Bronchial epithelial cell (primary cell): ENCODE data around the gene SLC6A8. TPM values are rescaled to one million over a fixed set of nuclear protein-coding genes. Genes with fewer than 3 reads are reported as not detected.
A peak's percentile ranks its signal among the peaks of the same experiment; 100 is the strongest.
"Not testable (repeated sequence)": the region's sequence is repeated elsewhere in the genome, so short reads cannot be mapped to it uniquely, and the experiment has no call there.

Experiments used
- DNase-seq: peaks from one replicate; pipeline ENCODE4 v3.0.0-alpha.2; 2010; ENCODE audit warnings: low read depth
- FAIRE-seq: peaks from 2 replicates; lab custom pipeline; 2011; peaks lifted over from hg19 to GRCh38; lab: Jason Lieb, UNC
- H3K27me3 ChIP-seq: 2 replicates; pipeline ENCODE4 v1.5.1; 2011; ENCODE audit warnings: low read length; ENCODE audit not compliant: control insufficient read depth, insufficient read depth
- H3K36me3 ChIP-seq: 2 replicates; pipeline ENCODE4 v1.5.1; 2011; ENCODE audit warnings: low read length; ENCODE audit not compliant: control insufficient read depth, insufficient read depth
- H3K4me3 ChIP-seq: 2 replicates; pipeline ENCODE4 v1.5.1; 2011; ENCODE audit warnings: mild to moderate bottlenecking, low read depth, low read length, control low read depth
- CTCF ChIP-seq: IDR thresholded peaks from 2 replicates; pipeline ENCODE4 v1.5.1; 2011; ENCODE audit warnings: mild to moderate bottlenecking, moderate library complexity, low read length, control low read depth, inconsistent platforms; ENCODE audit not compliant: insufficient read depth, severe bottlenecking
- total RNA-seq: library from RNA; depleted of rRNA; stranded (reverse); fragments of >200 nt; gene quantifications from 2 replicates; pipeline ENCODE4 v1.2.1, GENCODE V29; 2014

Gene SLC6A8
- total RNA-seq, 1 donor from 2014 or later, result 42.4 TPM

DNA sequence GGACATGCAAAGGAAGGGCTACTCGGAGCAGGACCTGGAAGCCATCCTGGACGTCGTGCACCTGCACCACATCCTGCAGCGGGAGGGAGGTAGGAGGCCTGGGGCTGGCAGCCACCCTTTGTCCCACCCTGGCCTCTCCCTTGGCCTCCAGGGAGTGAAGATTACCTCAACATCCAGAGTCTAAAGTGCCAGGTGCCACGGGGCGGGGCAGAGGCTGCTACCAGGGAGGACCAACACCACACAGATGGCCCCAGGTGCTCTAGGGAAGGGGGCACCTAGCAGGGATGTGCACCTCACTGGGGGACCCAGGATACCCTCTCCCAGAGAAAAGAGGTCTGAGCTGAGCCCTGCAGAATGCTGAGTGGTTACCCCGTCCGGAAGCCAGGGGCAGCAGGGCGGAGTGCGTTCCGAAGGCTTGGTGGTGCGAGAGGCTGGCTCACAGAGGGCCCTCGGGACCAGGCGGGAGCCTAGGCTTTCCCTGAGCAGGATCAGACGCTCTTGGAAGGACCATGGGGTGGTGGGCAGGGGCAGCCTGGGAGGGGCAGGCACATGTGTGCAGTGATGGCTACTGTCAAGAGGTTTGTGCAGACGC, 53.0 kb downstream of the SLC6A8 start:
- no peak for TF ChIP-seq CTCF

DNA sequence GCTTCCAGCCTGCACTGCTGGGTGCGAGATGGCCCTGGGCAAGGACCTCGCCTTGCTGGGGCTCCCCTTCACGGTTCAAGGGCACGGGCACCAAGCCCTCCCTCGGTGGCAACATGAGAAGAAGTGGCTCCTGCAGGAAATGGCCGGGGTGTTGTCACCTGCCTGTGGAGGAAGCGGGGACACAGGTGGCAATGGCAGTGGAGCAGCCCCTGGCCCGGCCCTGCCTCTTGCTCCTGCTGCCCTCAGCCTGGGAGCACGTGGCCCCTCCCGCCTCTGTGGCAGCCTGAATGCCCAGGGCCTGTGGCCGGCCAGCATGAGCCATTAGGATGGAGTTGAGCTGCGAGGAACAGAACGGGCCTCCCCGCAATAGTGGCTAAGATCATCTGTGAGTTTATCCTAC, 53.7 kb downstream of the SLC6A8 start:
- FAIRE-seq (no peak), DNase-seq (no peak)
- TF ChIP-seq CTCF, result no peak
- Histone ChIP-seq H3K27me3 (no peaks in the 10 kb centered on the region), H3K4me3 (no peak overlapping the region), H3K36me3 (no peaks in the 10 kb centered on the region)

More for the DNA sequence above, 53.0 kb downstream of the SLC6A8 start:
- DNase-seq (no peak), FAIRE-seq (no peak)
- H3K27me3 ChIP-seq, result no peaks in the 10 kb centered on the region
- H3K4me3 ChIP-seq, result no peak overlapping the region
- no peaks in the 10 kb centered on the region for H3K36me3 ChIP-seq

DNA sequence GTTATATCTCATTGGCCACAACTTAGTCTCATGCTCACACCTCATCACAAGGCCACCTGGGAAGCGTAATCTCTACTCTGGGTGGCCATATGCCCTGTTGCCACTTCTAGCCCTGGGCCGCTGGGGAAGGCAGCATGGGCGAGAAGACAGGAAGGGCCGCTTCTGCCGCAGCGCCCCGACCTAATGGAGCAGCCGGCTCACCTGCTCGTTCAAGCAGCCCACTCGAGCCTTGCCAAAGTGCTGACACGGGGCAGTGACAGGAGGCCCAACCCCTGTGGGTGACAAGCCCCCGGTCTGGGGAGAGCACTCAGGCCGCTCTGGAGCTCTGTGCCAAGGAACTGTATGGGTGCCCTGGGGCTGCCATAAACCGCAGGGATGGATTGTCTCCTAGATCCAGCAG, 54.4 kb downstream of the SLC6A8 start:
- not testable (repeated sequence) for H3K27me3 ChIP-seq, H3K4me3 ChIP-seq, DNase-seq, FAIRE-seq, H3K36me3 ChIP-seq

DNA sequence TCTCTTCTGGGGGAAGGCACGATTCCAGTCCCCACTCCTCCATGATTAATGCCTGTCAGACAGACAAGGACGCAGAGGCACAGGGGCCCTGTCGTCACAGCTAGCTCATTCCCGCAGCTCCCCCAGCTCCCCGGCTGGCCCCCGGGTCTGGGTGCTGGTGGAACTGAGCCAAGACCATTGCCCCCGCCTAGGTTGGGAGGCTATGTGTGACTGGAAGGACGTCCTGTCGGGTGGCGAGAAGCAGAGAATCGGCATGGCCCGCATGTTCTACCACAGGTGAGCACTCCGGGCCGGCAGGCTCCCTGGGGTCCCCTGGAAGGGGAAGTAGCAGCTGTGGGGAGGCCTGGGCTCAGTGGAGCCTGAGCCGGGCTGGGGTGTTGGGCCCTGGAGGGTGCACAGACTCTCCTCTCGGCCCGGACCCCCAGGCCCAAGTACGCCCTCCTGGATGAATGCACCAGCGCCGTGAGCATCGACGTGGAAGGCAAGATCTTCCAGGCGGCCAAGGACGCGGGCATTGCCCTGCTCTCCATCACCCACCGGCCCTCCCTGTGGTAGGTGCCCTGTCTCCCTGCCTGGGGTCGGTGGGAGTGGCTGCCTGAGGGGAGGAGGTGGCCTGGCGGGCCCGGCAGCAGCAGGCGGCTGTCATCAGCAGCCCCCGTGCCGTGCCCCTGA, 55.2 kb downstream of the SLC6A8 start:
- not testable (repeated sequence) for FAIRE-seq, H3K4me3 ChIP-seq, H3K36me3 ChIP-seq, DNase-seq, H3K27me3 ChIP-seq

DNA sequence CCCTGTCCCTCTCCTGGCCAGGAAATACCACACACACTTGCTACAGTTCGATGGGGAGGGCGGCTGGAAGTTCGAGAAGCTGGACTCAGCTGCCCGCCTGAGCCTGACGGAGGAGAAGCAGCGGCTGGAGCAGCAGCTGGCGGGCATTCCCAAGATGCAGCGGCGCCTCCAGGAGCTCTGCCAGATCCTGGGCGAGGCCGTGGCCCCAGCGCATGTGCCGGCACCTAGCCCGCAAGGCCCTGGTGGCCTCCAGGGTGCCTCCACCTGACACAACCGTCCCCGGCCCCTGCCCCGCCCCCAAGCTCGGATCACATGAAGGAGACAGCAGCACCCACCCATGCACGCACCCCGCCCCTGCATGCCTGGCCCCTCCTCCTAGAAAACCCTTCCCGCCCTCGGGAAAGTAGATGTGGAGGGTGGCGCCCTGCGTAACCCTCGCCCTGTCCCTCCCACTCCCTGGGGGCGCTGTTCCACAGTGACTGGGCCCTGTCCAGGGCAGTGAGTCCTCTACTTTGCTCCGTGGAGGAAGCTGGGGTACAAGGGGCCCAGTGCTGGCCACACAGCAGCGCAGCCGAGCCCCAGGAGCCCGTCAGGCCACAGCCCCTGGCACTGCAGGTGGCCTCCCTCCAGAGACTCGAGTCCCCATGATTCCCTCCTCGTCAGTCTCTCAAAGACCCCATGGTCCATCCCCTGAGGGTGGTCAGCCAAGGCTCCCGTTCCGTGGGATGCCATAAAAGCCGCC, 55.9 kb downstream of the SLC6A8 start:
- not testable (repeated sequence) for FAIRE-seq, H3K36me3 ChIP-seq, H3K4me3 ChIP-seq

GRCh38 chrX:153744210-153745066, 56.7 kb downstream of the SLC6A8 start:
- TF ChIP-seq CTCF, result peak; percentile 15
- DNase-seq (no peak), FAIRE-seq (no peak)
- no peak overlapping the region for H3K4me3 ChIP-seq
- no peaks in the 10 kb centered on the region for H3K27me3 ChIP-seq
- no peaks in the 10 kb centered on the region for H3K36me3 ChIP-seq

More for the DNA sequence above, 55.9 kb downstream of the SLC6A8 start:
- DNase-seq, result peak; percentile 28
- not testable (repeated sequence) for H3K27me3 ChIP-seq

- H3K4me3 ChIP-seq, FAIRE-seq, H3K36me3 ChIP-seq, DNase-seq, H3K27me3 ChIP-seq: not testable (repeated sequence)
Observed at GRCh38 chrX:153745067-153745433, 57.3 kb downstream of the SLC6A8 start.

Other genes with a start within 250 kb of the SLC6A8 start
- gene TREX2, start 241.9 kb upstream of the SLC6A8 start, total RNA-seq, result 2.3 and 5.5 TPM in 2 replicates
- 7.4 and 10.9 TPM in 2 replicates for gene HAUS7, start 217.3 kb upstream of the SLC6A8 start, total RNA-seq
- 0.26 TPM in 1 of 2 replicates, not detected in the other for gene BGN, start 192.9 kb upstream of the SLC6A8 start, total RNA-seq
- not detected in 2 replicates for gene ATP2B3, start 170.3 kb upstream of the SLC6A8 start, total RNA-seq
- 37.1 and 53.4 TPM in 2 replicates for gene CCNQ, start 88.8 kb upstream of the SLC6A8 start, total RNA-seq
- gene DUSP9, start 40.7 kb upstream of the SLC6A8 start, total RNA-seq, result 0.77 and 1.3 TPM in 2 replicates
- gene PNCK, start 14.1 kb upstream of the SLC6A8 start, total RNA-seq, result 1.5 and 2.1 TPM in 2 replicates
- gene BCAP31, start 36.5 kb downstream of the SLC6A8 start, total RNA-seq, result 300 and 322 TPM in 2 replicates
- gene ABCD1, start 36.9 kb downstream of the SLC6A8 start, total RNA-seq, result 1.7 and 1.8 TPM in 2 replicates
- gene PLXNB3, start 76.3 kb downstream of the SLC6A8 start, total RNA-seq, result 4.5 and 5.4 TPM in 2 replicates
- under 0.01 and 0.26 TPM in 2 replicates for gene SRPK3, start 93.1 kb downstream of the SLC6A8 start, total RNA-seq
- 26.3 and 27.7 TPM in 2 replicates for gene IDH3G, start 106.4 kb downstream of the SLC6A8 start, total RNA-seq
- 126 and 136 TPM in 2 replicates for gene SSR4, start 106.7 kb downstream of the SLC6A8 start, total RNA-seq
- gene PDZD4, start 142.6 kb downstream of the SLC6A8 start, total RNA-seq, result under 0.01 TPM in 2 replicates
- gene L1CAM, start 198.2 kb downstream of the SLC6A8 start, total RNA-seq, result 0.26 and 1.4 TPM in 2 replicates
- gene AVPR2, start 216.7 kb downstream of the SLC6A8 start, total RNA-seq, result not detected in 2 replicates
- gene ARHGAP4, start 238.3 kb downstream of the SLC6A8 start, total RNA-seq, result 0.77 and 0.79 TPM in 2 replicates
- 56.9 and 66.8 TPM in 2 replicates for gene NAA10, start 247.1 kb downstream of the SLC6A8 start, total RNA-seq